ENCODE results near the gene DNM2.

DNM2 gene

GRCh38 chr19:10691178-10691881 is 26.5 kb upstream of the DNM2 start:
- no peak for DNase-seq

GRCh38 chr19:10691883-10692282 is 26.0 kb upstream of the DNM2 start:
- no peak for DNase-seq

- no peak for DNase-seq
Measured at GRCh38 chr19:10692673-10693264, 25.1 kb upstream of the DNM2 start.

- DNase-seq: no peak
Measured at GRCh38 chr19:10694706-10695307, 23.1 kb upstream of the DNM2 start.

GRCh38 chr19:10695401-10696398 is 22.2 kb upstream of the DNM2 start:
- DNase-seq: peak; percentile 74 to 96

GRCh38 chr19:10699650-10700335 is 18.1 kb upstream of the DNM2 start:
- peak; percentile 5 to 63 for DNase-seq

GRCh38 chr19:10701955-10702525 is 15.8 kb upstream of the DNM2 start:
- DNase-seq: peak in 1 of 2 experiments; percentile 42

- DNase-seq: no peak
Measured at GRCh38 chr19:10706990-10707389, 10.9 kb upstream of the DNM2 start.

GRCh38 chr19:10707440-10707839 is 10.4 kb upstream of the DNM2 start:
- DNase-seq: no peak

- DNase-seq: no peak
Measured at GRCh38 chr19:10708291-10708690, 9.6 kb upstream of the DNM2 start.

- no peak for DNase-seq
Measured at GRCh38 chr19:10712045-10712444, 5.8 kb upstream of the DNM2 start.

- DNase-seq: peak in 1 of 2 experiments; percentile 42
Measured at GRCh38 chr19:10712754-10713153, 5.1 kb upstream of the DNM2 start.

GRCh38 chr19:10713317-10713716 is 4.6 kb upstream of the DNM2 start:
- DNase-seq: peak in 1 of 2 experiments; percentile 17

- no peak for DNase-seq
Measured at GRCh38 chr19:10717054-10717355, 874 bp upstream of the DNM2 start.

GRCh38 chr19:10718205-10719196 is 622 bp downstream of the DNM2 start:
- DNase-seq: peak in 1 of 2 experiments; percentile 49

GRCh38 chr19:10719466-10719961 is 1.6 kb downstream of the DNM2 start:
- no peak for DNase-seq

GRCh38 chr19:10720607-10721125 is 2.8 kb downstream of the DNM2 start:
- no peak for DNase-seq

GRCh38 chr19:10723591-10723990 is 5.7 kb downstream of the DNM2 start:
- no peak for DNase-seq

- no peak for DNase-seq
Measured at GRCh38 chr19:10724573-10725071, 6.7 kb downstream of the DNM2 start.

GRCh38 chr19:10725415-10725814 is 7.5 kb downstream of the DNM2 start:
- DNase-seq: no peak
